Cardiac fibroblast (primary cell): ENCODE data around the gene PDLIM4.

ENCODE experiments used
- DNase-seq, 2 donors: peaks; one replicate each; pipeline versions ENCODE4 v3.0.0 to v3.0.0-alpha.2; 2010; ENCODE audit warnings: low read depth in 2 of 2
- H3K4me3 ChIP-seq, 2 donors: replicated peaks in 1 of 2; 1 replicate in 1 of 2; 2 replicates in 1 of 2; pipeline ENCODE4 v1.5.1; 2011; ENCODE audit warnings: low read depth in 2 of 2, low read length in 2 of 2, mild to moderate bottlenecking in 2 of 2, moderate library complexity in 1 of 2
- TF ChIP-seq, protein P1 (sequence below): IDR thresholded peaks from one replicate; pipeline ENCODE4 v1.5.1; 2011; ENCODE audit warnings: low read depth, mild to moderate bottlenecking, low read length, inconsistent platforms

PDLIM4 gene

DNA sequence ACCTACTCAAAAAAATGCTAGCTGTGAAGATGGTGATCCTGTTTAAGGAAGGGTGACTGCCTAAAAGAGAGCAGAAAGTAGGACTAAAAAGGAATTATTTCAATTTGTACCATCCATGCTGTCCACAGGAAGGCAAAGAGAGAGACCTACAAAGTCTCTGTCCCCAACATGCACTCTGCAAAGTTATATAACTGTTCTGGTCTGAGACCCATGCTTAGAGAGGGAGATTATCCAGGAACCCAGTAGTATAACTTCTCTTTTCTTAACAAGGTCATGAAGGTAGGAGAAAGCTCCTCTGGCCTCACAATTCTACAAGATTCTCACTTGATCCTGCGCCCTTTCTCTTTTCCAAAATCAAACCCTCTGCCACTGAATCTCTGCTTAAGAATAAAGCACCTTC, 62.5 kb downstream of the PDLIM4 start:
- H3K4me3 ChIP-seq: no peak overlapping the region
- DNase-seq: no peak
- TF ChIP-seq, protein P1, sequence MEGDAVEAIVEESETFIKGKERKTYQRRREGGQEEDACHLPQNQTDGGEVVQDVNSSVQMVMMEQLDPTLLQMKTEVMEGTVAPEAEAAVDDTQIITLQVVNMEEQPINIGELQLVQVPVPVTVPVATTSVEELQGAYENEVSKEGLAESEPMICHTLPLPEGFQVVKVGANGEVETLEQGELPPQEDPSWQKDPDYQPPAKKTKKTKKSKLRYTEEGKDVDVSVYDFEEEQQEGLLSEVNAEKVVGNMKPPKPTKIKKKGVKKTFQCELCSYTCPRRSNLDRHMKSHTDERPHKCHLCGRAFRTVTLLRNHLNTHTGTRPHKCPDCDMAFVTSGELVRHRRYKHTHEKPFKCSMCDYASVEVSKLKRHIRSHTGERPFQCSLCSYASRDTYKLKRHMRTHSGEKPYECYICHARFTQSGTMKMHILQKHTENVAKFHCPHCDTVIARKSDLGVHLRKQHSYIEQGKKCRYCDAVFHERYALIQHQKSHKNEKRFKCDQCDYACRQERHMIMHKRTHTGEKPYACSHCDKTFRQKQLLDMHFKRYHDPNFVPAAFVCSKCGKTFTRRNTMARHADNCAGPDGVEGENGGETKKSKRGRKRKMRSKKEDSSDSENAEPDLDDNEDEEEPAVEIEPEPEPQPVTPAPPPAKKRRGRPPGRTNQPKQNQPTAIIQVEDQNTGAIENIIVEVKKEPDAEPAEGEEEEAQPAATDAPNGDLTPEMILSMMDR: no peak

DNA sequence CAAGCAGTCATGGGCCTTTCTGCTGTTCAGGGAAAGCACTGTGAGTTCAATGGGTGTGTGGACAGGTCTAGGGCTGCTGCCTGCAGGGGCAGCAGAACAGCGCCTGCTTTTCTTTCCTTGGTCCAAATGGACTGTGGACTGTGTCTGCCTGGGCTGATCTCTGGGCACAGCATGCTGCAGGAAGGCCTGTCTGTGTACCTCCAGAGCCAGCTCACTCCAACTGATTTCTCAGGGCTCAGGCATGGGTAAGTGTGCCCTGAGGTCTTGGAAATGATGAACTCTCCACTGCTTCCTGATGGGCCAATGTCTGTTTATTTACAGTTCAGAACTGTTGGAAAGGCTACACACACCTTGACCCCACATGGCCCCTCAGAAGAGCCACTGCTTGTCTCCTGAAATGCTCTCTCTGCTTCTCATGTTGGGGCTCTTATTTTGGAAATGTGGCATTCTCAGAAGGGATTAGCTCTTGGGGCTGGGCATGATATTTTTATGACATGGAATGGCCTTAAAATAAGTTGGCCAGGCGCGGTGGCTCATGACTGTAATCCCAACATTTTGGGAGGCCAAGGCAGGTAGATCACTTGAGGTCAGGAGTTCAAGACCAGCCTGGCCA, 63.7 kb downstream of the PDLIM4 start:
- H3K4me3 ChIP-seq: no peak overlapping the region
- TF ChIP-seq, protein P1: no peak
- DNase-seq: no peak

DNA sequence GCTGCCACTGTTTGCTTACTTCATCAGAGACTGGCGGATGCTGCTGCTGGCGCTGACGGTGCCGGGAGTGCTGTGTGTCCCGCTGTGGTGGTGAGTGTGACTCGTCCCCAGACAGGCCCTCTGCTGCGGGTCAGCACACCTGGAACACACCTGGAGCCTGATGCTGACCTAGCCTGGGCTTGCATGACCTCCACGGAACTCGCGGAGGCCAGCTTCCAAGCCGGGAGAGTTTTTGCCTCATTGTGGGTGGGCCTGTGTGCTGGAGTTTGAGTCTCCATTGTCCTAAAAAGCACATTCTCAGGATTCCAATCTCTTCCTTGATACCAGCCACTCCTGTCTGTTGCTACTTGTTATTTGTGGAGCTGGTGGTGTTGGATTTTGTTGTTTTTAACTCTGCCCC, 64.8 kb downstream of the PDLIM4 start:
- no peak overlapping the region for H3K4me3 ChIP-seq
- TF ChIP-seq, protein P1: no peak
- no peak for DNase-seq
